ENCODE results near the gene TMEM120A.

- TF ChIP-seq CTCF (conservative IDR thresholded peaks at IDR 0.05; ENCODE audit: low read depth in 2 of 2) (no peak), EZH2 (IDR thresholded peaks at IDR 0.05; ENCODE audit: low read depth, unreplicated experiment) (no peak), POLR2AphosphoS5 (IDR thresholded peaks at IDR 0.05; ENCODE audit: low read depth) (no peak), REST (IDR thresholded peaks at IDR 0.05; ENCODE audit: unreplicated experiment) (no peak), ZNF114 (CRISPR knock-in tag; IDR thresholded peaks at IDR 0.05) (no peak), ETS1 (IDR thresholded peaks at IDR 0.05) (no peak), EZH2phosphoT487 (IDR thresholded peaks at IDR 0.05; ENCODE audit: unreplicated experiment) (no peak), CREB1 (CRISPR knock-in tag; IDR thresholded peaks at IDR 0.05; ENCODE audit: low read depth) (no peak), JUNB (IDR thresholded peaks at IDR 0.05; ENCODE audit: unreplicated experiment) (no peak), ZNF462 (CRISPR knock-in tag; IDR thresholded peaks at IDR 0.05) (no peak)
Observed at GRCh38 chr7:75985518-75986146, 8.8 kb downstream of the TMEM120A start.

Data from GM23338 (cell line).